H1 (cell line): ENCODE data around the gene NCOA1. TPM values are rescaled to one million over a fixed set of nuclear protein-coding genes. Genes with fewer than 3 reads are reported as not detected.

Source experiments
- CTCF ChIA-PET: fragments of 300-600 bp; sonication (Branson Sonifier 250); formaldehyde crosslinking; loops from one replicate; lab custom pipeline; 2021; ENCODE audit not compliant: partially characterized antibody; lab: Charles Lee
- POLR2A ChIA-PET: fragments of 300-600 bp; sonication (Branson Sonifier 250); formaldehyde crosslinking; loops from one replicate; lab custom pipeline; 2021; ENCODE audit warnings: inconsistent platforms; ENCODE audit not compliant: partially characterized antibody; lab: Charles Lee
- DNase-seq, 2 experiments: peaks; one replicate each; pipeline versions ENCODE4 v3.0.0 to v3.0.0-alpha.2; 2010 to 2022; ENCODE audit warnings: low spot score in 2 of 2, low read depth in 1 of 2, mixed read lengths in 1 of 2
- FAIRE-seq: peaks from 2 replicates; lab custom pipeline; 2011; peaks lifted over from hg19 to GRCh38; lab: Jason Lieb, UNC
- H2AFZ ChIP-seq: 2 replicates; pipeline ENCODE4 v1.8.1; 2012; ENCODE audit warnings: low read length, inconsistent platforms
- H2AK5ac ChIP-seq: 2 replicates; pipeline ENCODE4 v1.6.1; 2013; ENCODE audit warnings: low read depth, low read length
- H2BK120ac ChIP-seq: replicated peaks from 2 replicates; pipeline ENCODE3; 2013; ENCODE audit warnings: low read depth, low read length, inconsistent platforms
- H2BK12ac ChIP-seq: 2 replicates; pipeline ENCODE4 v1.6.1; 2013; ENCODE audit warnings: low read depth, low read length
- H2BK15ac ChIP-seq: 2 replicates; pipeline ENCODE4 v1.6.1; 2013; ENCODE audit warnings: low read length
- H2BK20ac ChIP-seq: 2 replicates; pipeline ENCODE4 v1.6.1; 2013; ENCODE audit warnings: low read length
- H2BK5ac ChIP-seq: 2 replicates; pipeline ENCODE4 v1.6.1; 2013; ENCODE audit warnings: low read depth, low read length
- H3K14ac ChIP-seq: 2 replicates; pipeline ENCODE4 v1.6.1; 2013; ENCODE audit warnings: inconsistent platforms; ENCODE audit not compliant: insufficient read length
- H3K18ac ChIP-seq: 2 replicates; pipeline ENCODE4 v1.6.1; 2013; ENCODE audit warnings: low read length; ENCODE audit errors: extremely low read depth
- H3K23ac ChIP-seq: 2 replicates; pipeline ENCODE4 v1.6.1; 2013; ENCODE audit warnings: inconsistent platforms; ENCODE audit not compliant: insufficient read length
- H3K23me2 ChIP-seq: 2 replicates; pipeline ENCODE4 v1.6.1; 2013; ENCODE audit warnings: low read depth, low read length
- H3K27ac ChIP-seq: 2 replicates; pipeline ENCODE4 v1.6.1; 2011; ENCODE audit warnings: low read depth, low read length, inconsistent platforms
- H3K27me3 ChIP-seq, 4 experiments: replicated peaks in 1 of 4; 1 replicate in 1 of 4; 2 replicates in 3 of 4; pipeline versions ENCODE4 v1.6.1 to v1.8.1; 2011 to 2013; ENCODE audit warnings: low read length in 3 of 4, mild to moderate bottlenecking in 3 of 4, inconsistent platforms in 2 of 4, mixed read lengths in 2 of 4, moderate library complexity in 1 of 4; ENCODE audit not compliant: control insufficient read depth in 3 of 4, insufficient read depth in 3 of 4; ENCODE audit errors: extremely low read depth in 1 of 4
- H3K36me3 ChIP-seq, 4 experiments: 2 replicates each; pipeline versions ENCODE4 v1.6.1 to v1.8.1; 2011 to 2013; ENCODE audit warnings: mild to moderate bottlenecking in 4 of 4, low read length in 3 of 4, moderate library complexity in 2 of 4, control low read depth in 1 of 4, inconsistent platforms in 1 of 4; ENCODE audit not compliant: insufficient read depth in 4 of 4, control insufficient read depth in 2 of 4
- H3K4ac ChIP-seq: replicated peaks from 2 replicates; pipeline ENCODE3; 2013; ENCODE audit warnings: low read length, low read depth, mixed read lengths, inconsistent platforms; ENCODE audit not compliant: insufficient read length
- H3K4me1 ChIP-seq, 4 experiments: replicated peaks in 1 of 4; 1 replicate in 1 of 4; 2 replicates in 3 of 4; pipeline versions ENCODE4 v1.6.1 to v1.8.1; 2011 to 2013; ENCODE audit warnings: low read length in 3 of 4, inconsistent platforms in 2 of 4, mixed read lengths in 1 of 4; ENCODE audit not compliant: insufficient read depth in 4 of 4, control insufficient read depth in 3 of 4
- H3K4me2 ChIP-seq, 2 experiments: 2 replicates each; pipeline versions ENCODE4 v1.6.1 to v1.8.1; 2011 to 2013; ENCODE audit warnings: low read depth in 2 of 2, low read length in 2 of 2, control low read depth in 1 of 2, inconsistent platforms in 1 of 2, mild to moderate bottlenecking in 1 of 2; ENCODE audit not compliant: insufficient read depth in 1 of 2
- H3K4me3 ChIP-seq, 4 experiments: fragments of 200-600, 300-600 bp in 1 of 4; sonication (generic), shearing (Covaris generic), sonication (Bioruptor Twin) in 1 of 4; 2 replicates each; pipeline versions ENCODE4 v1.5.1 to v1.8.1; 2011 to 2016; ENCODE audit warnings: low read length in 4 of 4, low read depth in 3 of 4, control low read depth in 2 of 4, inconsistent platforms in 2 of 4, mild to moderate bottlenecking in 2 of 4, mixed read lengths in 1 of 4, moderate library complexity in 1 of 4; ENCODE audit not compliant: insufficient read depth in 2 of 4; ENCODE audit errors: extremely low read depth in 1 of 4
- H3K56ac ChIP-seq: replicated peaks from 2 replicates; pipeline ENCODE3; 2013; ENCODE audit warnings: low read depth, mild to moderate bottlenecking, mixed read lengths, low read length, inconsistent platforms; ENCODE audit not compliant: insufficient read length
- H3K79me1 ChIP-seq: 2 replicates; pipeline ENCODE4 v1.6.1; 2013; ENCODE audit warnings: low read depth, low read length, control low read depth
- H3K79me2 ChIP-seq, 2 experiments: 2 replicates each; pipeline versions ENCODE4 v1.6.1 to v1.8.1; 2012 to 2013; ENCODE audit warnings: low read length in 2 of 2, mild to moderate bottlenecking in 2 of 2, inconsistent platforms in 1 of 2; ENCODE audit not compliant: insufficient read depth in 2 of 2, control insufficient read depth in 1 of 2
- H3K9ac ChIP-seq, 4 experiments: replicated peaks in 1 of 4; 1 replicate in 1 of 4; 2 replicates in 3 of 4; pipeline versions ENCODE4 v1.6.1 to v1.8.1; 2011 to 2013; ENCODE audit warnings: low read depth in 3 of 4, low read length in 3 of 4, control low read depth in 2 of 4, mild to moderate bottlenecking in 2 of 4, moderate library complexity in 2 of 4, inconsistent platforms in 1 of 4; ENCODE audit errors: extremely low read depth in 1 of 4
- H3K9me3 ChIP-seq, 2 experiments: 2 replicates each; pipeline versions ENCODE4 v1.6.1 to v1.8.1; 2012 to 2013; ENCODE audit warnings: mild to moderate bottlenecking in 2 of 2, moderate library complexity in 2 of 2, control low read depth in 1 of 2, inconsistent platforms in 1 of 2, low read depth in 1 of 2, low read length in 1 of 2, mixed read lengths in 1 of 2; ENCODE audit not compliant: insufficient read depth in 2 of 2
- H4K20me1 ChIP-seq, 2 experiments: replicated peaks in 1 of 2; 2 replicates each; pipeline versions ENCODE3 to v1.8.1; 2011 to 2013; ENCODE audit warnings: inconsistent platforms in 2 of 2, low read length in 2 of 2, mild to moderate bottlenecking in 1 of 2; ENCODE audit not compliant: insufficient read depth in 2 of 2, control insufficient read depth in 1 of 2
- H4K5ac ChIP-seq: 2 replicates; pipeline ENCODE4 v1.6.1; 2013; ENCODE audit warnings: low read length, low read depth, mixed read lengths, inconsistent platforms; ENCODE audit not compliant: insufficient read length
- H4K8ac ChIP-seq: 2 replicates; pipeline ENCODE4 v1.8.0; 2013; ENCODE audit warnings: mild to moderate bottlenecking, moderate library complexity, low read length, inconsistent platforms; ENCODE audit not compliant: insufficient read depth; ENCODE audit errors: extremely low read depth
- H4K91ac ChIP-seq: replicated peaks from 2 replicates; pipeline ENCODE3; 2013; ENCODE audit warnings: low read length, mixed read lengths, inconsistent platforms; ENCODE audit not compliant: insufficient read length
- FOSL1 ChIP-seq: IDR thresholded peaks from 2 replicates; pipeline ENCODE4 v1.6.1; 2011; ENCODE audit warnings: mild to moderate bottlenecking, low read depth, low read length, moderate library complexity; ENCODE audit not compliant: insufficient read depth
- GTF2F1 ChIP-seq: IDR thresholded peaks from 2 replicates; pipeline ENCODE4 v1.6.1; 2012; ENCODE audit warnings: low read depth, low read length, improper control_type of control experiment, borderline replicate concordance
- KDM5A ChIP-seq: fragments of 200-600 bp; IDR thresholded peaks from 2 replicates; pipeline ENCODE4 v1.7.1; 2012; ENCODE audit warnings: mild to moderate bottlenecking, low read length, inconsistent platforms, mixed read lengths
- YY1 ChIP-seq: IDR thresholded peaks from 2 replicates; pipeline ENCODE4 v1.6.1; 2011; ENCODE audit warnings: low read depth, mild to moderate bottlenecking, low read length
- WGBS, 2 experiments: shearing (Covaris generic) in 1 of 2; methylation state at CpG; one replicate each; pipeline versions ENCODE4 v1.1.6 to v1.1.7; 2013 to 2015; ENCODE audit warnings: low lambda C conversion rate in 2 of 2, mixed read lengths in 2 of 2, inconsistent platforms in 1 of 2, low coverage in 1 of 2, missing lambda C conversion rate in 1 of 2; ENCODE audit not compliant: insufficient replicate concordance in 2 of 2, insufficient coverage in 1 of 2, insufficient read length in 1 of 2; ENCODE audit errors: extremely low coverage in 1 of 2, missing lambda C conversion rate in 1 of 2; 5-methylcytosine and 5-hydroxymethylcytosine counted together
- polyA plus RNA-seq, 7 experiments: library from polyadenylated mRNA; depleted of rRNA in 3 of 7; stranded (reverse) in 5 of 7; unstranded in 2 of 7; fragments of >200 nt in 5 of 7; fragments of 200-250 nt in 2 of 7; gene quantifications; 1 replicate in 5 of 7; 2 replicates in 1 of 7; 4 replicates in 1 of 7; pipeline versions ENCODE4 v1.2.1 to v1.2.3, GENCODE V29; 2011 to 2013; ENCODE audit warnings: missing spikeins in 2 of 7, mixed read lengths in 2 of 7
- total RNA-seq: library from RNA; stranded (reverse); fragmentation: NEBNext Ultra II Directional; extraction: Animal tissue kit (Norgen Biotek cat#: 25700); gene quantifications from 2 replicates; pipeline ENCODE4 v1.2.1, GENCODE V29; 2021

The NCOA1 gene
- total and polyA plus RNA-seq, 2 of the 8 experiments (the other 6 are each of a cell fraction or from before 2014, with no cell fraction given) = 12.8 to 17.9 TPM

GRCh38 chr2:24469148-24469650 lies 21.9 kb upstream of the NCOA1 start:
- Histone ChIP-seq H2BK15ac (no peak overlapping the region), H3K79me2 (no peaks in the 10 kb centered on the region), H3K9me3 (no peaks in the 10 kb centered on the region), H3K36me3 (no peaks in the 10 kb centered on the region), H3K9ac (no peak overlapping the region), H3K4me1 (no peaks in the 10 kb centered on the region; a peak in 1 of 7 replicates), H2AFZ (no peak overlapping the region), H3K4ac (no peak overlapping the region), H3K79me1 (no peaks in the 10 kb centered on the region), H2BK20ac (no peak overlapping the region), H2BK12ac (no peak overlapping the region), H4K8ac (no peak overlapping the region), H3K23ac (no peak overlapping the region), H2BK120ac (no peak overlapping the region), H3K27ac (no peak overlapping the region), H3K27me3 (no peaks in the 10 kb centered on the region), H3K18ac (no peak overlapping the region), H2BK5ac (no peak overlapping the region), H2AK5ac (no peak overlapping the region), H4K20me1 (no peaks in the 10 kb centered on the region), H4K5ac (no peak overlapping the region), H3K23me2 (no peaks in the 10 kb centered on the region; the same call in 1 of the 2 replicates), H3K14ac (no peak overlapping the region), H3K56ac (no peak overlapping the region), H4K91ac (no peak overlapping the region), H3K4me3 (no peak overlapping the region)
- FAIRE-seq (no peak), DNase-seq (no peak)
- 75 to 100% methylated on average over 1 to 2 of the region's 2 CpGs for WGBS, 2 experiments
- ChIA-PET CTCF (interaction anchor here (0.6 to 1.3 kb wide), 3 partner anchors 8 to 285 kb away, joined by 3 to 4 read pairs (median 3); no protein-coding TSS in a partner anchor), POLR2A (interaction anchor here (0.6 to 1.4 kb wide), 2 partner anchors 33 to 324 kb away, joined by 3 read pairs; partner anchors contain the start of genes CENPO and PTRHD1)
- TF ChIP-seq KDM5A (no peak), YY1 (no peak), FOSL1 (no peak), GTF2F1 (no peak)
- TF ChIP-seq, all 59 proteins: peak for 0
- H3K4me2 ChIP-seq = no peak overlapping the region
